Activated T-cell treated with anti-CD3 and anti-CD28 coated beads, Interleukin-2, amount 50 U/mL, for 4 hours (primary cell): ENCODE data around the gene ATP6V0C. TPM values are rescaled to one million over a fixed set of nuclear protein-coding genes. Genes with fewer than 3 reads are reported as not detected.
A peak's percentile ranks its signal among the peaks of the same experiment; 100 is the strongest.

ENCODE experiments used
- ATAC-seq, 2 donors: fragments of 200-7000 bp; cut with Tn5 transposase; one replicate each; pipeline ENCODE4 v1.10.0; 2021
- DNase-seq: peaks from one replicate; pipeline ENCODE4 v3.0.0-alpha.2; 2020
- H3K27me3 Mint-ChIP-seq: one replicate; pipeline ENCODE4 v1.8.0; 2021; ENCODE audit warnings: low read depth, mixed read lengths
- H3K36me3 Mint-ChIP-seq: one replicate; pipeline ENCODE4 v1.8.0; 2022; ENCODE audit warnings: mixed read lengths; ENCODE audit not compliant: insufficient read depth
- H3K4me1 Mint-ChIP-seq: one replicate; pipeline ENCODE4 v1.8.0; 2021; ENCODE audit warnings: low read depth, mixed read lengths
- H3K4me3 Mint-ChIP-seq: one replicate; pipeline ENCODE4 v1.8.0; 2021; ENCODE audit warnings: mild to moderate bottlenecking, moderate library complexity, mixed read lengths
- H3K9me3 Mint-ChIP-seq: one replicate; pipeline ENCODE4 v1.8.0; 2021; ENCODE audit warnings: mixed read lengths
- total RNA-seq, 3 donors: library from RNA; stranded (reverse); gene quantifications; one replicate each; pipeline ENCODE4 v1.2.1, GENCODE V29; 2021

ATP6V0C gene
- total RNA-seq, 3 donors from 2014 or later, result 184 to 198 (median 188) TPM

DNA sequence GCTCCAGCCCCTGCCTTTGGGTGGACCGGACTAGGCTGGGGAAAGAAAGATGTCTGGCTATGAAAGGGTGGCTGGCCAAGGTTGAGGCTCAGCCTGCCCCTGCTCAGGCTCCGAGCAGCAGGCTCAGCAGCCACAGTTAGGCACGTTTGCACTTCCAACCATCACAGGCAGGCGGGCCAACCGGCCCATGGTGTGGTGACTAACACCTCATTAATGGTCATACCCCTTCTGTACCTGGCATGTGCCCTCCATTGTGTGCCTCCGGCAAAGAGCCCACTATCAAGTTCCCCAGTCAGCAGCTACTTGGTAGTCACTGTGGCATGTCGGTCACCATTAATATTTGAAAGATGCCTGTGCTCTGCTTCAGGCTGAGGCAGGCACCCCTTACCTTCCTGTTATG, 32.1 kb upstream of the ATP6V0C start:
- Mint-ChIP-seq H3K27me3 (no peaks in the 10 kb centered on the region), H3K4me1 (peaks cover 8% of the 10 kb centered on the region), H3K9me3 (no peaks in the 10 kb centered on the region), H3K4me3 (no peak overlapping the region), H3K36me3 (no peaks in the 10 kb centered on the region)
- DNase-seq (no peak), ATAC-seq (no peak)

DNA sequence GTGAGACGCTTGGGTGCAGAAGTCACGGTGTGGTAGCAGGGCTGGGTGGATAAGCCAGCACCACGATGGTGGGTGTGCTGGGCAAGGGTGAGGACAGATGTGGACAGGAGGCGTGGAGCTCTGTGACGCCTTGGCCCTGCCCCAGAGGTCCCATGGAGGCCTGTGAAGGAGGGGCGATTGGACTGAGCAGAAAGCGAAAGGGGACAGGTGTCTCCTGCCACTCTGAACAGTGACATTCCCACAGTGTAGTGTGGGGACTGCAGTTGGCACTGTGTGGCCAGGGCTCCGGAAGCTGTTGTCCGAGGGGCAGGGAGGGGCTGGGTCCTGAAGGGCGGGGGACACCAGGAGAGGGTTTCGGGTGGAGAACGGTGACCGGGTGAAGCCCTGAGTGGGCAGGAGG, 31.5 kb upstream of the ATP6V0C start:
- H3K4me3 Mint-ChIP-seq, result no peak overlapping the region
- ATAC-seq, result no peak
- H3K27me3 Mint-ChIP-seq, result no peaks in the 10 kb centered on the region
- no peaks in the 10 kb centered on the region for H3K36me3 Mint-ChIP-seq
- DNase-seq, result no peak
- H3K9me3 Mint-ChIP-seq, result no peaks in the 10 kb centered on the region
- peaks cover 11% of the 10 kb centered on the region for H3K4me1 Mint-ChIP-seq

DNA sequence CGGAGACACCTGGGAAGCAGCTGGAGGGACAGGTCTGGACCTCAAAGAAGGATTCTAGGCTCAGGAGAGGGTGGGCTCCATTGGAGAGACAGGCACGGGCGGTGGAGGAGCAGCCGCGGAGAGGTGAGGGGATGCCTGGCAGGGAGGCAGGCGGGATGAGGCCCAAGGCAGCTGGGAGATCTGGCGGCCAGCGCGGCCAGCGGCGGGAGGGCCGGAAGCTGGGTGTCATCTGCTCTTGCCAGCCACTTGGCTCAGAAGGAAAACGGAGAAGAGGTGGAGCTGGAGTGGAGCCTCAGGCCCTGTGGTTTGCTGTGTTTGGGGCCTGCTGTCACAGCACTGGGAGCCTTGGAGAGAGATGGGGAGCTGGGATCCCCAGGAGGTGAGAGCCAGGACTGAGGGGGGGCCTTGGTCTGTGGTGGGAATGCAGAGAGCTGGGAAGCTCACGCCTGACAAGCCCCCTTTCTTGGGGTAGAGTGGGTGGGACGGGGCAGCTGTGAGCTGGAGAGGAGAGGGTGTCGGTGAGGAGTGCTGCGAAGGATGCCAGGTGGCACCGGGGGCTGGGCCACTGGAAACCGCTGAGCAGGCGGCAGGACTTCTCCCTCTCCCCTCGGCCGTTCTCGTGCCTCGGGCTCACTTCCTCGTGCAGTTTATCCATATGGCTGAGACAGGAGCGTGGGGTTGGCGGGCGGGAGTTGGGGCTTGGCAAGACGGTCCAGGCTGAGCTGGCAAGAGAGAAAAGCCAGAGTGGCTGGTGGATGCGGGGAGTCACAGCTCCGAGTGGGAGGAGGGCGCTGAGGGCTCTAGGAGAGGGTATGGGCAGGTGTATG, 30.8 kb upstream of the ATP6V0C start:
- no peaks in the 10 kb centered on the region for H3K27me3 Mint-ChIP-seq
- peaks cover 13% of the 10 kb centered on the region for H3K4me1 Mint-ChIP-seq
- no peaks in the 10 kb centered on the region for H3K36me3 Mint-ChIP-seq
- DNase-seq (no peak), ATAC-seq (no peak)
- no peak overlapping the region for H3K4me3 Mint-ChIP-seq
- no peaks in the 10 kb centered on the region for H3K9me3 Mint-ChIP-seq

DNA sequence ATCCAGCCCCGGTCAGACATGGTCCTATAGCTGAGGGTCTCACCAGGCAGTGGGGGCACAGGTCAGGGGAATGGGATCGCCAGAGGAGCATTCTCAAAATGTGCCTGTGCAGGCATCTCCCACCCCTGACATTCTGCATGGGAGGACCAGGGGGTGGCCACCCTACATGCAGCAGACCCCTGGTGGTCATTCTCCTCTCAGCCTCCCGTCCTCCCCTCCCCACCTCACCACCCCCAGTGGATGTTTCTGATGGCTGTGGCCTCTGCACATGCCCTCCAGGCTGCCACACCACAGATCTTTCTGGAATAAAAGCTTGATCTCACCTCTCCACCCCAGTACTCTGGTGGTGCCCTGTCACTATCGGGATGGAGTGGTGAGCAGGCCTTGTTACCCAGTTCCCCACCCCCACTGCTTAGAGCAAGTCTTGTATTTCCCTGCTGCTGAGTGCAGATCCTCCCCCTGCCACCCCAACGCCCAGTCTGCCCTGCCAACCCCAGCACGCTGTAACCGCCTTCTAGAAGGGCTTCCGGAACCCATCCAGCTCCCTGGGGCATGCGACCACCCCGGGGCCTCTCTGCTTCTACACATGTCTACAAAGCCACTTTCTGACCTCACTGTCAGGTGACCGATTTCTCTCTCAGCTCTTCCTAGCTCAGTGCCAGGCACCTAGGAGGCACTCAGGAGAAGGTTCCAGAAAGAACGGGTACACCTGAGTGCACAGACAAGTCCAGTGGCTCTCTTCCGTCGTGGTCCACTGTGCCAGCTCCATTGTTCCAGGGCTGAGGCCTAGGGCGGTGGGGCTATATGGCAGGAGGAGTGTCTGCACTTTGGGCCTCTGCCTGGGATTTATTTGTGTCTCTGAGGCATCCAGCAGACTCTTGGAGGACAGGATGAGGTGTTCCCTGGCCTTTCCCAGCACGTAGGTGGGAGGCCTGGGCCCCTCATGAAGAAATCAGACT, 29.5 kb upstream of the ATP6V0C start:
- no peak for ATAC-seq
- no peaks in the 10 kb centered on the region for H3K27me3 Mint-ChIP-seq
- no peak overlapping the region for H3K4me3 Mint-ChIP-seq
- H3K36me3 Mint-ChIP-seq, result no peaks in the 10 kb centered on the region
- no peaks in the 10 kb centered on the region for H3K9me3 Mint-ChIP-seq
- H3K4me1 Mint-ChIP-seq, result peaks cover 13% of the 10 kb centered on the region
- DNase-seq, result no peak

DNA sequence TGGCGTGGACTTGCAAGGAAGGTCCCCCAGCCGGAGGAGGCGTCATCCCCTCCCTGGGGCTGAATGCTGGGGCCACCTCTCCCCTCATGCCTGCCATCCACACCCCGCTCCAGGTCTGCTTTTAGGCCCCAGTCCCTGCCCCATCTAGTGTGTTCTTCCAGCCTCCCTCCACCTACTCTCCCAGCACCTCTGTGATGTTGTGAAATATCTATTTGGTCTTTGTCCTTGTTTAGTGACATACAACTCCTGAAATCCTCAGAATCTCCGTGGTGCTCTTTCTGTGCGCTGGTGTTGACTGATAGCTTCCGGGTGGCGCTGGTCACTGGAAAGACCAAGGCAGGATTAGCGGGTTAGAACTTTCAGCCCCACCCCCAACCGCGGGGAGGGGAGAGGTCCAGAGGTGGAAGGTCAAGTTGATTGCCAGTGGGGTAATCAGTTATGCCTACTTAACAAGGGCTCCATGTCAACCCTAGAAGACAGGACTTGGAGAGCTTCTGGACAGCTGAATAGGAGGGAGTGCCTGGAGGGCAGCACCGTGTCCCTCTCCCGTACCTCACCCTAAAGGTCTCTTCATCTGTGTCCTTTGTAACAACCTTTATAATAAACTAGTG, 28.7 kb upstream of the ATP6V0C start:
- no peaks in the 10 kb centered on the region for H3K27me3 Mint-ChIP-seq
- no peak for ATAC-seq
- H3K4me1 Mint-ChIP-seq, result peaks cover 13% of the 10 kb centered on the region
- no peak overlapping the region for H3K4me3 Mint-ChIP-seq
- no peak for DNase-seq
- H3K36me3 Mint-ChIP-seq, result no peaks in the 10 kb centered on the region
- H3K9me3 Mint-ChIP-seq, result no peaks in the 10 kb centered on the region

DNA sequence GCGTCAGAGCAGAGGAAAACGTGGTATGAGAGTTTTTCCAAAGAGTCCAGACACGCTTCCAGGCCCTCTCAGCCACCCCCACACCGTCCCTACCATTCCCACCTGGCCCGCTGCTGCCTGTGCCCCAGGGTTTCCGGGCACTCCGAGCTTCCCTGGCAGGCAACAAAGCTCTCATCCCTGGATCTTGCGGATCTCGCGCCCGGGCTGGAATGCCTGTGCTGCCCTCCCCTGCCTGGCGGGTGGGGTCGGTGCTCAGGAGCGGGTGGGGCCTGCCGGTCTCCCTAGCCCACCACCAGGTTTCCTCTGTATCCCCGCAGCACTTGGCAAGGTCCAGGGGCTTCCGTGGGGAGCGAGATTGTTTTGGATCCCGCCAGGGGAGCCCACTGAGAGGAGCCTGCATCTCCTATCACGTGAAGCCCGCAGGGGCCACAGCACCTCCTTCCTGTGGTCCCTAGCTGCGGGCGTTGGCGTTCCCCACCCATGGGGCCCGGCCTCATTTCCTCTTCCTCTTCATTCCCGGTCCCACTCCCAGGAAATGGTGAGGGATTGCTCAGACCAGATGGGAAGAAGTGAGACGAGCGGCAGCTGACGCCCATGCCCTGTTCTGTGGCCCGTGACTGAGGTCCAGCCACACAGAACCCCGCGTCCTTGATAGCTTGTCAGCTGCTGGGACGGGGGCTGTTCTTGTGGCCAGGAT, 27.8 kb upstream of the ATP6V0C start:
- Mint-ChIP-seq H3K9me3 (no peaks in the 10 kb centered on the region), H3K4me1 (peaks cover 13% of the 10 kb centered on the region), H3K4me3 (no peak overlapping the region), H3K27me3 (no peaks in the 10 kb centered on the region), H3K36me3 (no peaks in the 10 kb centered on the region)
- no peak for ATAC-seq
- DNase-seq, result no peak

DNA sequence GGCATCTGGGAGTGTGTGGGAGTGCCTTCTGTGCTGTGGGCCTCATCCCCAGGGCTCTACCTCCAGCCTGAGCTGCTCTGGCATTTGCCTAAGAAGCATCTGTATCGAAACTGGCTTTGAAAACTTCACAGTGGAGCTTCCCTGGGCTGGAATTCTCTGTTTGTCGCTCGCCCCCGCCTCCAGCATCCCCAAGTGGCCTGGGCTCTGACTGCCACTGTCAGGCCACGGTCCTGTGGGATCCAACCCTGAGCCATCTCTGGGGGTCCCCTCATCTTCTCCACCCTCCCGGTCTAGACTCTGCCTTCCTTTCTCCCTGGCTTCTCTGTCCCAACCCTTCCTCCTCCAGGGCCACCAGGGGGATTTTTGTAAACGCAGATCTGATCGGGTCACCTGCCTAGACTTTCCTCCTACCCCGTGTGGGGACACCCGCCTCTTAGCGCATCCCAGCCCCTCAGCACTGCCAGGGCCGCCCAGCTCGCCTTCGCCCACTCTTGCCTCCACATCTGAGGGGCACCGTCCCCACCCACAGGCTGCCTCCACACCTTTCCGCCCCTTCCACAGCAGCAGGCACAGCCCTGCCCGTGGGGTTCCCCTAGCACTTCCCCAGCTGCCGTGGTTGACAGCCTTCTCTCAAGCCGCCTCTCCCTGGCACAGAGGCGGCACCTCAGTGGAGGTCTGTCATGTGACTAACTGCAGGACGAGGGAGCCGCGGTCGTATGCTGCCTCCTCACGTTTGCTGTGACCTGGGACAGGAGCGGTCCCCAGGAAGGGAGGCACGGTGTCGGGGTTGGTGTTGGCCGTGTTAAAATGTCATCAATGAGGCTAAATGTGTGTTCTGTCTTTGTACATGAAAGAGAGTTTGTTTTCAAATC, 26.9 kb upstream of the ATP6V0C start:
- Mint-ChIP-seq H3K9me3 (no peaks in the 10 kb centered on the region), H3K27me3 (no peaks in the 10 kb centered on the region), H3K4me1 (peaks cover 13% of the 10 kb centered on the region), H3K36me3 (no peaks in the 10 kb centered on the region), H3K4me3 (peak overlapping the region; percentile 42)
- DNase-seq (peak; percentile 78), ATAC-seq (peak; percentile 94 to 98)

DNA sequence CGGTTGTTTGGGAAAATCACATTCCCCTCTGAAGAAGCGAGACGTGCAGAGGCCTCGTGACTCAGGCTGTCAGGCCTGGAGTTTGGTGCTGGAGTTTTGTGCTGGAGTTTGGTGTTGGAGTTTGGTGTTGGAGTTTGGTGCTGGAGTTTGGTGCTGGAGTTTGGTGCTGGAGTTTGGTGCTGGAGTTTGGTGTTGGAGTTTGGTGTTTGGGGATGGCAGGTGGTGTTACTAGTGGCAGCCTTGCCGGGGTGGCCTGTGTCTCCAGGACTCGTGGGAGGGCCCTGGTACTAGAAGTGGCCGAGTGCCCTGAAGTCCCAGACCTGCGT, 26.3 kb upstream of the ATP6V0C start:
- peaks cover 12% of the 10 kb centered on the region for H3K4me1 Mint-ChIP-seq
- ATAC-seq, result no peak
- H3K9me3 Mint-ChIP-seq, result no peaks in the 10 kb centered on the region
- H3K36me3 Mint-ChIP-seq, result no peaks in the 10 kb centered on the region
- no peaks in the 10 kb centered on the region for H3K27me3 Mint-ChIP-seq
- H3K4me3 Mint-ChIP-seq, result peak overlapping the region; percentile 39
- DNase-seq, result no peak

DNA sequence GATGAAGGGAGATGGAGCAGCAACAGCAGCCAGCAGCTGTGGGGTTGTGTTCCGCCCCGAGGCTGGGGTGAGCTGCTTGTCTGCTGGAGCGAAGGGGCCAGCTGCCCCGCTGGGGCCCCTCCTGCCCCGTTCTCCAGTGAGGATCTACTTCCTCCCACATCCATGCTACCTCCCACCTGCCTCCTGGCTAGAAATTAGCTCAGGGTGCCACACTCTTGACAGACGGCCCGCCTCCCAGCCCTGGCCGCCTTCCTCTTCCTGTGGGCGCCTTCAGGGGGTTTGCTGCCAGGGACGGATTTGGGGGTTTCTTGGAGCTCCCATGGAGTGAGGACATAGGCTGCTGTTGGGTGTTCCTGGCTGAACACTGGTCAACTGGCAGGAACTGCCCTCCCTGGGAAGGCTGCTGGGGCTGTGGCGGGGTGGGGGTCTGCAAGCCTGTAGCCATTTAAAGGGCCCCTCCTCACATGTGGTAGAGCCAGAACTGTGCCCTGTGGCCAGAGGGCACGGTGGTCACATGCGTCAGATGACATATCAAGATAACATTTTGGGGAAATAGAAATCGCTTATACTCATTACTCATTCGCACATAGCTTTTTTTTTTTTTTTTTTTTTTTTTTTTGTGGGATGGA, 25.7 kb upstream of the ATP6V0C start:
- Mint-ChIP-seq H3K4me1 (peaks cover 12% of the 10 kb centered on the region), H3K27me3 (no peaks in the 10 kb centered on the region), H3K4me3 (no peak overlapping the region), H3K9me3 (no peaks in the 10 kb centered on the region), H3K36me3 (no peaks in the 10 kb centered on the region)
- no peak for DNase-seq
- ATAC-seq, result no peak

DNA sequence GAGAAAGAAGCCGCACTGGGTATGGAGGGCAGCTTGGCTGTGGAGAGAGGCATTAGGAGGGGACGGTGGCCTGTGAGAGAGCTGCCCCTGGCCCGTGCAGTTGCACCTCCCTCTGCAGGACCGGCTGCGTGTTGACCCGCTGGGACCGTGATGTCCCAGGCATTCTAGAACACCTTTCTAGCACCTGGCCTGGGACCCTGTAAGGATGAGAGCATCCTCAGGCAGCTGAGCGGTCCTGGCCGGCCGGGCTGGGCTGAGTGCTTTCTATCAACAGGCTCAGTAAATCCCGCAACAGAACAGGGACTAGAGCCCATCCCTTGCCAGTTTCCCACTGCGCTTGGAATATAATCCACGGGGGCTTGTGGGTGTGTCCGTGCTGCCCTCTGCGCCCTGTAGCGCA, 24.2 kb upstream of the ATP6V0C start:
- no peak for DNase-seq
- Mint-ChIP-seq H3K36me3 (no peaks in the 10 kb centered on the region), H3K9me3 (no peaks in the 10 kb centered on the region), H3K4me1 (peaks cover 12% of the 10 kb centered on the region), H3K4me3 (no peak overlapping the region), H3K27me3 (no peaks in the 10 kb centered on the region)
- no peak for ATAC-seq

DNA sequence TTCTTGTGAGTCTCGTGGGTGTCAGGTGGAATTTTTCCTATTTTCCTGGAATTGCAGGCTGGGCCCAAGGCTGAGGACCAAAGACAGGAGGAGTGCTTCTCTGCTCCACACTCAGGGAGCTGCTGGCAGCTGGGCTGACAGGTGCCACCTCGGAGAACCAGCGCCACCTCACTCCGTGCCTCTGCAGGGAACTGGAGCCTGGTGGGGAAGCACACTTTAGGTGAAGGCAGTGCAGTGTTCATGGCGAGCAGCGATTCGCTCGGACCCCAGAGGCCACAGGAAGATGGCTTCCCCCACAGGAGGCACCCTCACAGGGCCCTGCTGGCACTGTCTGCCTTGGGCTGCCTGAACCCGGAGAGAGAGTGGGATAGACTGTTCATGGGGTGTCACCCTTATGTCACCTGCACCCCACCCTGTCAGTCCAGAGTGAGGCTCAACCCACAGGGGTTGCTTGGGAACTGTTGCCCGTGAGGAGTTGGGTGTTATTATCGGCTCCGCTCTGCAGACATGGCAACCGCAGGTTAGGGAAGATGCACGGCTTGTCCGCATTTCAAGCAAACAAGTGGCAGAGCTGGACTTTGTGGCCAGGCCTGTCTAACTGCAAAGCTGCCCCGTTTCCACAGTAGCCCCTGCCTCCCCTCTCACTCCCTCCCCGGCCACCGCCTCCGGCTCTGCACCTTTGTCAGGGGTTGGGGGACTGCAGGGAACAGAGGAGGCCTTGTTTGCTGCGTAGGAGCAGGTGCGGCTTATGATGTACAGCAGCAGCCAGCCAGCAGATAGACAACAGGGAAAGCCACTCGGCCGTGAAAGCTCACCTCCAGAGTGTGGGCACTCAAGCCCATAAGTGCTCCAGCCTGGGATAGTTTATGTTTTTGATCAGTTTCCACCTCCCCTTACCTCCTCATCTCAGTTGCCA, 23.3 kb upstream of the ATP6V0C start:
- DNase-seq (no peak), ATAC-seq (no peak)
- Mint-ChIP-seq H3K9me3 (no peaks in the 10 kb centered on the region), H3K4me1 (peaks cover 12% of the 10 kb centered on the region), H3K27me3 (no peaks in the 10 kb centered on the region), H3K36me3 (no peaks in the 10 kb centered on the region), H3K4me3 (no peak overlapping the region)

DNA sequence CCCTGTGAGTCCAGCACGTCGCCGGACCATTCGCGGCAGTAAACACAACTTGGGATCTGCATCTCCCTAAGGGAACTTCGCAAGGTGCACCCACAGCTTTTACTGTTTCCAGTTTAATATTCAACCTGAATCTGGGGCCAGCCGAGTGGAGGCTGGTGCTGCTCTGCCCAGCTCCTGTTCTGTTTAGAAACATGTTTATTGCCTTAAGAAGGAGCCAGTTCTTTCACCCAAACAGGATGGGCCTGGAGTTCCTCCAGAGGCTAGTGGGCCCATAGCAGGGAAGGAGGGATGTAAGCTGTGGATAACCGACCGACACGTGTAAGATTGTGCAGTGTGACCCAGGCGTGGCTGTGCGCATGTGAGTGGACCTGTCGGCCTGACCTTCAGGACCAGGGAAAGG, 21.5 kb upstream of the ATP6V0C start:
- ATAC-seq, result no peak
- H3K9me3 Mint-ChIP-seq, result no peaks in the 10 kb centered on the region
- no peaks in the 10 kb centered on the region for H3K27me3 Mint-ChIP-seq
- DNase-seq, result no peak
- H3K36me3 Mint-ChIP-seq, result peaks cover 1% of the 10 kb centered on the region
- H3K4me3 Mint-ChIP-seq, result no peak overlapping the region
- H3K4me1 Mint-ChIP-seq, result peaks cover 4% of the 10 kb centered on the region
